HG03378 (cell line): ENCODE data around the gene ARHGAP6.
"Not testable (repeated sequence)": the region's sequence is repeated elsewhere in the genome, so short reads cannot be mapped to it uniquely, and the experiment has no call there.

Experiments used
- ATAC-seq: cut with Tn5 transposase; IDR thresholded peaks from one replicate; pipeline ENCODE4 v1.9.1; 2021; ENCODE audit warnings: mild to moderate bottlenecking, moderate library complexity; ENCODE audit not compliant: unreplicated experiment

The ARHGAP6 gene

DNA sequence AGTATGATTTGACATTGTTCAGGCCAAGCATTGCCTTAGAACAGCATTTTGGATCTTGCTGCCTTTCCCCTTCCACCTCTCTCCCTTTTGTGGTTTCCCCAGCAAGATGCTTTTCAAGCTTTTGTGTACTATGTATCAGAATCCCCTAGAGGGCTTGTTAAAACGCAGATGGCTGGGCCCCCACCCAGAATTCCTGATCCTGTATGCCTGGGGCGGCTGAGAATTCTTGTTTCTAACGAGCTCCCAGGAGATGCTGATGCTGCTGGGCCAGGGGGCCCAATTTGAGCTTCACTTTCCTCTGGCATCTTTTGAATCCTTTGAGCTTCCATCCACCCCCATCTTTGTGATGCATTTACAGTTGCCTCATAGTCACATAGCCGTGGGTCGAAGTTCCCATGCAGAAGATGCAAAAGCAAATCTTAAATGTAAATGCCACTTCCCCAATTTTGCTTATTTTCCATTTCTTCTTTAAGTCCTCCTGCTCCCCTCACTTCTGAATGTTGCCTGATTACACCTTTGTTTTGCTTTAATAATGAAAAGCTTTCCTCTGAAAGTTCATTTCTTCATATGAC lies 536.1 kb downstream of the ARHGAP6 start:
- no peak for ATAC-seq

DNA sequence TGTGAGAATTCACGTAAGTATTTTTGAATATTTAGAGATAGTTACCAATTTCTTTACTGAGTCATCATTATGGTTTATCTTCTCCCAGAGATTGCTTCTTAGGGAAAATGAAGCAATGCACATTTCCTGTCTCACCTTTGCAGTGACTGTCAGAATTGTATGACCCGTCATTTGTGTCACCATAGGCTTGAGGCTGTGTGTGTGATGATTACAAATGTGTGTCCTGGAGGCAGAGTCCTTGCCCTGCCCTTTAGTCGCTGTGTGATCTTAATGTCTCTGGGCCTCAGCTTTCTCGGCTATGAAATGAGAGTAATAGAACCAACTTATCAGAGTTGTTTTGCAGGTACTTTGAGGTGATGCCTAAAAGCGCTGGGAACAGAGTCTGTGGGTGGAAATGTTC lies 540.7 kb downstream of the ARHGAP6 start:
- no peak for ATAC-seq

DNA sequence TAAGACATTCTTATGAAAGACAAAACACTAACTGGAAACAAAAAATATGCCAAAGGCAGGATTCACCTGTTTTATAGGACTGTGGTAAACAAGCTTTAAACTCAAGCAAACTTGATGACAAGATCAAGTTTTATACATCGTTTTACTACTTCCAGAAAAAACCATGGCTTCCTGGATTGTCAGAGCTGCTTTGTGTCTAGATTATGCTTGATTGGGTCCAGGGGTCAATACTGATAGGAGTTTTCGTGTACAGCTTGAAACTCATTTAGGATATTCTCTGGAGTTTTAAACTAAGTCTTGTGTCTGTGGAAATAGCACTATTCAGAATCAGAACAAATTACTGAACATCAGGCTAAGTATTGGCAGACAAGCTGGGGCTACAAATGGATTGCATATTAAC lies 541.6 kb downstream of the ARHGAP6 start:
- no peak for ATAC-seq

DNA sequence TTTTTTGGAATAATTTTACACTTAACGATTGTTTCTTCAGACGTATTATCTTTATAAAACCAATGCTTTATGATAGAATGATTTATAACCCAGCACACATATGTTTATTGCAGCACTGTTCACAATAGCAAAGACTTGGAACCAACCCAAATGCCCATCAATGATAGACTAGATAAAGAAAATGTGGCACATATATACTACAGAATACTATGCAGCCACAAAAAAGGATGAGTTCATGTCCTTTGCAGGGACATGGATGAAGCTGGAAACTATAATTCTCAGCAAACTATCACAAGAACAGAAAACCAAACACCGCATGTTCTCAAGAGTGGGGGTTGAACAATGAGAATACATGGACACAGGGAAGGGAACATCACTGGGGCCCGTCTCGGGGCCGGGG lies 542.6 kb downstream of the ARHGAP6 start:
- ATAC-seq = not testable (repeated sequence)

DNA sequence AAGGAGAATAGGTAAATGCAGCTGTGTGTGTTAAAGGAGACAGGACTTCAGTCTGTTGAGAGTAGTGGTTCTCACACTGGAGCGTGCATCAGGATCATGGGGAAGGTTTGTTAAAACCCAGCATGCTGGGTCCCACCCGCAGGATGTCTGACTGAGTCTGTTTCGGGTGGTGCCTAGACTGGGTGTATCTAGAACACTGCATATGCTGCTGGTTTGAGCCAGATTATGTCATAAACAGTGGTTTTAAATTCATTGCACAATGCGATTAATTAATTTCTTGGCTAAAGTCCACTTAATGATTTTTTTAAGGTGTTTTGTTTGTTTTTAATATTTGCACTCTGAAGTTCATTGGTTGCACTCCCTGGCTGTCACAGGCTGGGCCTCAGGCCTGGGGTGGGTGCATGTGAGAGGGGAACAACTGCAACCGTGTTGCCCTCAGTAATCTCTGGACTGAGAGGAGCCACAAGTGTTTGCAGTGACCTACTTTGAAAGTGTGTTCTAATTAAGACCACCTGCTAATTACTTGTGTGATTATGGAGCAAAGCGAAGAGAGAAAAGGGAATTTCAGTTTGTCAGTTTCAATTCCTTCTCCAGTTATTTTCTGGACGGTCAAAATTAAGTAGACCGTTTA lies 546.3 kb downstream of the ARHGAP6 start:
- no peak for ATAC-seq

DNA sequence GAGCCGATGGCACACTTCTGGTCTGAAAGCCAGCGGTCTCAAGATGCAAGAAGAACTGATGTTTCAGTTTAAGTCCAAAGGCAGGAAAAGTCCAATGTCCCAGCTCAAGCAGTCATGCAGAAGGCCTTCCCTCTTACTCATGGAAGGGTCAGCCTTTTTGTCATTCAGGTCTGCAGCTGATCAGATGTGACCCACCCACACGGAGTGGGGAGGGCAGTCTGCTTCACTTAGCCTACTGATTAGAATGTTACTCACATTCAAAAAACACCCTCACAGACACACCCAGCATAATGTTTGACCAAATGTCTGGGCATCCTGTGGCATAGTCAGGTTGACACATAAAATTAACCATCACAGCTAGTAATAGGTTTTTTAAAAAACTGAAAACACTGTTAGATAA lies 548.0 kb downstream of the ARHGAP6 start:
- no peak for ATAC-seq

DNA sequence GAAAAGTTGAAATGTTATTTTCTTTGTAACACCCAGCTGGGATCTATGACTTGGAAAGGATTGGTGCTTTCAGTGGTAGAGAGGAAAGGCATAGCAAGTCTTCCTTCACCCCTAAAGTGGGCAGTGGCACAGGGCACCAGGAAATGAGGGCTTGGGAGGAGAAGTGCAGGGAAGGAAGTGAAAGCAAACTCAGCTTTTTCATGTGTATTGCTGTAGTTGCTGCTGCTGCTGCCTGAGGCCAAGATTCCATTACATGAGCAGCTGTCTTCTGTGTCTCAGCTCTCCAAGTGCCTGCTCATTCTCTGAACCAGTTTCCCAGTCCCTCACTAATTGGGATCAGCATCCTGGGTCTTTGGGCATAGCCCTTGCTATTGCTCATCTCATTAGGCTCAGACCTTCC lies 552.0 kb downstream of the ARHGAP6 start:
- no peak for ATAC-seq

DNA sequence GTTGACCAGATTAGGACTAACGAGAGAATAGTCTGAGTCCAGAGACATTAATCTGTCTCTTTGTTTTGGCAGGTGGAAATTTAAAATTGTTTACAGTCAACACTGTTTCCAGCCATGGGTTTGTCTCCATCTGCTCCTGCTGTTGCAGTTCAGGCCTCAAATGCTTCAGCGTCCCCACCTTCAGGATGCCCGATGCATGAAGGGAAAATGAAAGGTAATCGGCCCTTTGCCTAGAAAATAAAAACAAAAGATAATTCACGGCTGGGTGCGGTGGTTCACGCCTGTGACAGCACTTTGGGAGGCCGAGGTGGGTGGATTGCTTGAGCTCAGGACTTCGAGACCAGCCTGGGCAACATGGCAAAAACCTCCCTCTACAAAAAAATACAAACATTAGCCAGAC lies 553.8 kb downstream of the ARHGAP6 start:
- ATAC-seq = no peak

DNA sequence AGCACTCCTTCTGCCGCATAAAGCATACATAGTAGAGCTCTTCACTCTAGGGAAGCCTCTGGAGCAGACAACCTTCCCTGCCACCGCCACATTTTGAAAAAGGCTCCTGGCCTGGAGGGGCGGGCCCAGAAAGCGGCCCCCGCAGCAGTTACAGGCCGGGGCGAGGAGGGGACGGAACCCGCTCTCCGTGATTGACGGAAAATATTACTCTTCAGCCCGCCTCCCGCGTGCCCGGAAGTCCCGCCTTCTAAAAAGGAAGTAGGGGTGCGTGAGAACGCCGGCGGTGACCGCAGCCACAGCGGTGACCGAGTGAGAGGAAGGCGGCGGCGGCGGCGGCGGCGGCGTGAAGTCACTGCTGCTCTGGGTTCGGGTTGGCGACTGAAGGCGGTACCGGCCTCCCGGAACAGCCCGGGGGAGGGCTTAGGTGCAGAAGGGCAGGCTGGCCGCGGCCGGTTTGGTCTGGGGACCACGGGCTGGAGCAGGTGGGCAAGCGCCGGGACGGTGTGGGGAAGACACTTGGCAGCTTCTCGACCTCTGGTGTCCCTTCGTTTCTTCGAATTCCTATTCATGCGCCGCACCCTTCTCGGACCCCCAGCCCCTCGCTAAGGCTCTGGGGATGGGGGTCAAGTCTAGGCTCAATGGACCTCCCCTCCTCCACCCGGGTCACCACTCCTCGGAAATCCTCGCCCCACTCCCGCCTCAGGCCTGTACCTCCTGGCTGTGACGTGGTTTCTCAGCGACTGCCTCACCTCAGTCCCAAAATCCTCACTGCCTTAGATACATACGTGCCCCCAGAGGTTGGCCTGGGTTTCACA lies 554.5 kb downstream of the ARHGAP6 start, which contains the start of gene HCCS:
TSS of gene HCCS (plus strand) at position 296 of the 815 bp plus-strand sequence. CDS start 729 bp downstream, outside the sequence.
- ATAC-seq = peak; percentile 86

DNA sequence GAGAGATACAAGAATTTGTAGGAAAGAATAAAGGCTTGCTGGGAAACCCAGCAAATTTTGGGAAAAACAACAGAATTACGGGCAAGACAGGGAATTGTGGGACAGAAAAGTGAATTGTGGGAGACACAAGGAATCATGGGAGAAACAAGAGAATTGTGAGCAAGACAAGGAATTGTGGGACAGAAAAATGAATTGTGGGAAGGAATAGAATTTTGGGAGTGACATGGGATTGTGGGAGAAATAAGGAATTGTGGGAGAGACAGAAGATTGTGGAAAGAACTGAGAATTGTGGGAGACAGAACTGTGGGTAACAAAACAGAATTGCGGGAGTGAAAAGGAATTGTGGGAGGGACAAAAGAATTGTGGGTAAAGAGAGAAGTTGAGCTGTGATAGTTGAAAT lies 555.8 kb downstream of the ARHGAP6 start:
- no peak for ATAC-seq

DNA sequence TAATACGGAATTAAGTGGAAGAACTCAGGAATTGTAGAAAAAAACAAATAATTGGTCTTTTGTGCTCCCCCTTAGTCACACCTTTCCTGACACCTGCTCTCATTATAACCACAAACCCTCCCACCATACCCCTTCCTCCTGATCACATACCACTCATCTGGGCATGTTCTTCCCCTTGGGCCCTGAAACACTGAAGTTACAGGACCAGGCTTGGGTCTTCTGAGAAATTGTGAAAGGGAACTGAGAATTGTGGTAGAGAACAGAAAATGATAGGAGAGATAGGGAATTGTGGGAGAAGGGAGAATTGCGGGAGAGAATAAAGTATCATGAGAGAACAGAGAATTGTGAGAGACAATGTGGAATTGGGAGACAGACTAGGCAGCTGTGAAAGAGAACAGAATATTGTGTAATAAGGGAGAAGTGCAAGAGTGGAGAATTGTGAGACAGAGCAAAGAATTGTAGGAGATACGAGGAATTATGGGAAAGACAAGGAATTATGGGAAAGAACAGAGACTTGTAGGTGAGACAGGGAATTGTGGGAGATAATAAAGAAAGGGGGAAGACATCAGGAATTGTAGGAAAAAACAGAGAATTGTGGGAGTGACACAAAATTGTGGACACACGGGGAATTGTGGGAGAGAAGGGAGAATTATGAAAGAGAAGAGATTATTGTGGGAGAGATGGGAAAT lies 557.3 kb downstream of the ARHGAP6 start:
- ATAC-seq = no peak

DNA sequence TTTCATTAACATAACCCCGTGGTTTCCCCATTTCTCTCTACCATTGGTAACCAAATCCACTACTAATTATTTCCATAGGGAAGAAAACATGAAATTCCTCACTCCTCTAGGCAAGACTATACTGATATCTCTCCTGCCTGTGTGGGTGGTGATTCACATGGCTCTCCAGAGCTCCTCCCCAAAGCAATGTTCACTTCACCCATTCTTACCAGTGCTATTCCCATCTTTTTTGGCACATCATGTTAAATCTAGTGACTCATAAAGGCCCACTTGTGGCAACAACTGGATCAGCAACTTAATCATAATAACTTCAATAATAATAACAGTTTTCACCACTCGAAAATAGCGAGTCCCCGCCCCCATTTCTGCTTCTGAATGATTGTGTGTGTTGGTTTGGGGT lies 560.6 kb downstream of the ARHGAP6 start:
- no peak for ATAC-seq

DNA sequence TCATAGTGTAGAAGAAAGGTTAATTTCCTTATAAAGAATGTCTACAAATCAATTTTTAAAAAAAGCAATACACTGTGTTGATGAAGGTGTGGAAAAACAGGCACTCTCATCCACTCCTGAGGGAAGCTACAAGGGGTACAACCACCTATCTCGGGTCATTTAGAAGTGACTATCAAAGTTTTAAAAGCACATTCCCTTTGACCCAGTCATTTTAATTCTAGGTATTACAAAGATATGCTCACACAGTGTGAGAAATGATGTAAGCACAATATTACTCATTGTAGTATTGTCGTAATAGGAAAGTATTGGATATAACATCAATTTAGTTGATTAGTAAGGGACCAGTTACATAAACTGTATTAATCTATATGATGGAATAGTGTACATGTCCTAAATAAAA lies 562.0 kb downstream of the ARHGAP6 start:
- ATAC-seq = no peak

DNA sequence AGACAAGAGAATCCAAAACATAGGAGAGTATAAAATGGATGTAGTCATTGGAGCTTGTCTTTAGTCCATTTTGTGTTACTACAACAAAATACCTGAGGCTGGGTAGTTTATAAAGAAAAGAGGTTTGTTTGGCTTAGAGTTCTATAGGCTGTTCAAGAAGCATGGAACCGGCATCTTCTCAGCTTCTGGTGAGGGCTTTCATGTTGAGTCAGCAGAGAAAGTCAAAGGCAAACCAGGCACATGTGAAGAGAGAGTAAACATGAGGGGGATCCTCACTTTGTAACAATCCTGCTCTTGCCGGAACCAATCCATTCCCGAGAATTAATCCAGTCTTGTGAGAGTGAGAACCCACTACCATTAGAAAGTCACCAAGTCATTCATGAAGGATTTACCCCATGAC lies 562.7 kb downstream of the ARHGAP6 start:
- ATAC-seq = no peak

DNA sequence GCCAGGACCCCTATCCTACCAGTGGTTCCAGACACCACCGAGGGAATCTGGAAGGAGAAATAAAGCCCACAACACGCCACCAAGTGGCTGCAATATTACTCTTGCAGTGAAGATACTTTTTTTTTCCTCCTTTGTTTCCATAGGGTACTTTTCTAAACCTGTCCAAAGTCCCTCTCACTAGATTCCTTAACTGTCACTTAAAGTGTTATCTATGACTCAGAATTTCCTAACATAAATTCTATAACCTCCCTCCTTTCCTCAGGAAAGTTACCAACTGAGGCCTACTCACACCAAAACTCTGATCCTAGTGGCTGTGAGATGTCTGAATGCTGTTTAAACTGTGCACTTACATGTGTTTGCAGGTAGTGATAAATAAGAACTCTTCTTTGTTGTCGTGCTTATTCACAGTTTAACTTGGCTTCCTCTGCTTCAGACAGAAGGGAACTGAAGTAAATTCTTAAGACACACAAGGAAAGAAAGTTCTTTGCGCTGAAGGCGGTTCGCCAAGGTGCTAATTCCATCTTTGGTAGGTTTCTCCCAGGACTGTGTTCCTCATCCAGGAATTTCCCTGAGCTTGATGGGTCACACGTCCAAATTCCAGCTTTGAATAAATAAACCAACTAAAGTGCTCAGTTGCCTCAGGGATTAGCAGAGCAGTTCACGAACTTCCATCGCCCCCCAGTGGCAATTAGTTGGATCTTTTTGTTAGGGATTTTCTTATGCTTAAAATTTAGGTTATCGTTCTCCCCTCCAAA lies 565.3 kb downstream of the ARHGAP6 start:
- no peak for ATAC-seq

DNA sequence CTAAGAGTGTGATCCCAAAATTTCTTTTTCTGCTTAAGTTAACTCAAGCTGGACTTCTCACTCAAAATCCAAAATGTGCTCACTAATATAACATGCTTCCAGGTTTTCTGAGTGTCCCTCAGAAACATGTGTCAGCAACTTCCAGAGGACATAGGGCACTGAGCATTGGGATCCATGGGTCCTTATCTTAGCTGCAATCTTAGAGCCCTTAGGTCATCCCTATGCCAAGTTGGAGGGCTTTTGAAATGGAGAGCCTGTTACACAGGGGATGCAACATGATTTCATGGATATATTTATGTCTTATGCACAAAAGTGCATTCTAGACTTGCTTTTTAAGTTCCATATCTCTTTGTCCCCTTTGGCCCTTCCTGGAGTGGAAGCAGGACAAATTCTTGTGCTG lies 566.3 kb downstream of the ARHGAP6 start:
- no peak for ATAC-seq

DNA sequence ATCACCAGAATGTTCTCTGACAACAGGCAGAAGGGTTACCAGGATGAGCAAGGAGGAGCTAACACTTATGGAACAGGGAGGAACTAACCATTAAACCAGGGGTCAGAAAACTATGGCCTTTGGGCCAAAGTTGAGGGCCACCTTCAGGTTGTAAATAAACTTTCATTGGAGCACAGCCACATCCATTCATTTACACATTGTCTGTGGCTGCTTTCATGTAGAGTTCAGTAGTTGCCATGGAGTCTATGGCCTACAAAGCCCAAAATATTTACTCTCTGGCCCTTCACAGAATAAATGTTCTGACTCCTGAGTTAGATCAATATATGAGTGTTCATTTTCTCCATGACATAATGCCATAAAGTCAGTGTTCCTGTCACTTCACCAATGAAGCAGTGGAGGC lies 567.8 kb downstream of the ARHGAP6 start:
- no peak for ATAC-seq

DNA sequence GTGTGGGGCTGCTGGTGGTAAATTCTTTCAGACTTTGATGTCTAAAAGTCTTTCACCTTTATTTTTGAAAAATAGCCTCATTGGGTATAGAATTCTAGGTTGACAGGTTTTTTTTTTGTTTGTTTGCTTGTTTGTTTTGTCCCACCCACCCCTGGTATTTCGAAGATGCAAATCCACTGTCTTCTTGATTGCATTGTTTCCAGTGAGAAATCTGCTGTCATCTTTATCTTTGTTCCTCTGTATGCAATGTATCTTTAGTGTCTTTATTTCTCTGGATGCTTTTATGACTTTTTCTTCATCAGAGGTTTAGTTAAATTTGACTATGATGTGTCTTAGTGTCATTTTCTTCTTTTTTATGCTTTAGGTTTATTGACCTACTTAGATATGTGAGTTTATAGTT lies 575.9 kb downstream of the ARHGAP6 start:
- no peak for ATAC-seq
